ENCODE data around the gene FOXO1. TPM values are rescaled to one million over a fixed set of nuclear protein-coding genes. Genes with fewer than 3 reads are reported as not detected.

FOXO1 gene
- total RNA-seq, 1 donor from 2014 or later, result 7.6 TPM

DNA sequence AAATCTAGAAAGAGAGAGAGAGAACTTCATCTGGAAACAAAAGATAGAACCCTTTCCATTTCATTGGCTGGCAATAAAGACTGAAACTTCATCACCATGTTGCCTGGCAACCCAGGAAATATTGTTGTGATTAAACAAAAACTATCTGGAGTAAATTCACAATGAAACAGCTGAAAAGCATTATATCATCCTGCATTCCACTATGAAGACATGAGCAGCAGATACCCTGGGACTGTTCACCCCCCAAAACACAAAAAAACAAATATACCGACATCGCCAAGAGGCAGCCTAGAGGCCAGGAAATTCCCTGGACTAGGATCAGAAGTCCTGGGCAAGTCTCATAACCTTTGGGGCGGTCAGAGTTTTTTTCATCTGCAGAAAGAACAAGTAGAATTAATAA, 158.3 kb downstream of the FOXO1 start:
- Histone ChIP-seq H3K4me3 (ENCODE audit: low read depth, low read length) (no peak overlapping the region), H3K36me3 (ENCODE audit: control insufficient read depth, insufficient read depth, low read length) (no peaks in the 10 kb centered on the region), H3K27me3 (ENCODE audit: control insufficient read depth, insufficient read depth, low read length) (no peaks in the 10 kb centered on the region)
- peak; percentile 63 for DNase-seq (ENCODE audit: low read depth)
- TF ChIP-seq, protein P1, sequence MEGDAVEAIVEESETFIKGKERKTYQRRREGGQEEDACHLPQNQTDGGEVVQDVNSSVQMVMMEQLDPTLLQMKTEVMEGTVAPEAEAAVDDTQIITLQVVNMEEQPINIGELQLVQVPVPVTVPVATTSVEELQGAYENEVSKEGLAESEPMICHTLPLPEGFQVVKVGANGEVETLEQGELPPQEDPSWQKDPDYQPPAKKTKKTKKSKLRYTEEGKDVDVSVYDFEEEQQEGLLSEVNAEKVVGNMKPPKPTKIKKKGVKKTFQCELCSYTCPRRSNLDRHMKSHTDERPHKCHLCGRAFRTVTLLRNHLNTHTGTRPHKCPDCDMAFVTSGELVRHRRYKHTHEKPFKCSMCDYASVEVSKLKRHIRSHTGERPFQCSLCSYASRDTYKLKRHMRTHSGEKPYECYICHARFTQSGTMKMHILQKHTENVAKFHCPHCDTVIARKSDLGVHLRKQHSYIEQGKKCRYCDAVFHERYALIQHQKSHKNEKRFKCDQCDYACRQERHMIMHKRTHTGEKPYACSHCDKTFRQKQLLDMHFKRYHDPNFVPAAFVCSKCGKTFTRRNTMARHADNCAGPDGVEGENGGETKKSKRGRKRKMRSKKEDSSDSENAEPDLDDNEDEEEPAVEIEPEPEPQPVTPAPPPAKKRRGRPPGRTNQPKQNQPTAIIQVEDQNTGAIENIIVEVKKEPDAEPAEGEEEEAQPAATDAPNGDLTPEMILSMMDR (IDR thresholded peaks at IDR 0.05; ENCODE audit: insufficient read depth, low read length, severe bottlenecking), result no peak
- FAIRE-seq, result no peak

DNA sequence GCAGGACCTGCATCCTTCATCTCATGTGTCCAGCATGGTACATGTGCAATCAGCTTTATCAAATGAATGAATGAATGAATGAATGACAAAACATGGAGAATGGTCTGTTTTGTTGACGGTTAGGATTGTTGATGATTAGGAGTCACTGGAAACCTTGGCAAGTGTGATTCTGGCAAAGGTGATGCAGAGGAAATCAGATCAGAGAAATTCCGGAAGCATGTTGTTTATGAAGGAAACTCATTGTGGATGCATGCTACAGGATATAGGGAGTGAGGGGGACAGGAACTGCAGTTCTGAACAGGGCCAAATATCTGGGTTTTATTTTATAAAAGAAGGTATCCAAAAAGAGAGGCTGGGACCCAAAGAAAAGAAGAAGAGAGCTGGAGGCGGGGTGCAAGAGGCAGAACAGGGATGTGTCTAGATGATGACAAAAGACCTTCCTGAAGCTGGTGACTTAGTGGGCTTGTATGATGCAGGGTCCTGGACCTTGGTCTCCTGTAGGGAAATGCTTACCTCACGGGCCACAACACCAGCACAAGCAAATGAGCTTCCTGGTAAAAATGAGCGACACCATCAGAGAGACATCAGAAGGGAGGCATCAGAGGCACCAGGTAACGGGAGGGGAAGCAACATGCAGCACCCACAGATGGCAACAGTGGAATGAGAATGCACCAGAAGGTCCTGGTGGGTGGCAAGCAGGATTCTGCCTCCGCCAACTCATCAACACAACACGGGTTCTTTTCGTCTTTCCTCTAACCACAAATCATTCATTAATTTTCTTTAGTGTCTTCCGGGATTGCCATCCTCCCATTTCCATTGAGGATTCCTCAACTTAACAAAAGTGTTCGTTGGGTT, 159.6 kb downstream of the FOXO1 start:
- DNase-seq (ENCODE audit: low read depth) (no peak), FAIRE-seq (no peak)
- Histone ChIP-seq H3K4me3 (ENCODE audit: low read depth, low read length) (no peak overlapping the region), H3K27me3 (ENCODE audit: control insufficient read depth, insufficient read depth, low read length) (no peaks in the 10 kb centered on the region), H3K36me3 (ENCODE audit: control insufficient read depth, insufficient read depth, low read length) (no peaks in the 10 kb centered on the region)
- TF ChIP-seq, protein P1 (IDR thresholded peaks at IDR 0.05; ENCODE audit: insufficient read depth, low read length, severe bottlenecking), result no peak

Other genes starting within 250 kb of the FOXO1 start
- 11.3 and 12.0 TPM in 2 replicates for gene MRPS31, start 104.5 kb upstream of the FOXO1 start, total RNA-seq
- gene SLC25A15, start 123.0 kb upstream of the FOXO1 start, total RNA-seq, result 15.2 and 22.1 TPM in 2 replicates

All from bronchial epithelial cell (primary cell).